Measurements from ENCODE around the gene MAML3.

DNA sequence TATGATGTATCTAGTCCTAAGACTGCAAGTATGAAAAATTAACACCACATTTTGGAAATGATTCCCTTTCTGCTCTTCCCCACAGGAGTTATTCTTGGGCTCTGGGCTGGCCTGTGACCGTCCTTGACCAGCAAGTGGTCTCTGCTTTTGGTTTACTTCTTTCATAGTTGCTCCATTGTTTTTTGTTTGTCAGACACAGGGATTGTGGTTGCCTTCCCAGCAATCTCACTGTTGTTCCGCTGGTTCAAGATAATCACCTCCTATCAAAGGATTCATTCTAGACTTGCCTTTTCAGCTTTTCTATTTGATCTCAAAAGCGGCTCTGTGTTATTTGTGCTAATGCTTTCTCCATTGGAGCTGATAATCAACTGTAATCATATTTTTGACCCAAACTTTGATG lies 269.5 kb downstream of the MAML3 start:
- TF ChIP-seq GATA2 (IDR thresholded peaks at IDR 0.05; ENCODE audit: low read depth, low read length) = no peak
- TF ChIP-seq GATA3 (IDR thresholded peaks at IDR 0.05; ENCODE audit: low read depth, low read length) = no peak
